ENCODE data around the gene CHRNE.

- TF ChIP-seq ZNF462 (CRISPR knock-in tag; IDR thresholded peaks at IDR 0.05) = no peak
- no peak for TF ChIP-seq POLR2AphosphoS5 (IDR thresholded peaks at IDR 0.05; ENCODE audit: low read depth)
- TF ChIP-seq CTCF (conservative IDR thresholded peaks at IDR 0.05; ENCODE audit: low read depth in 2 of 2) = no peak
Observed at GRCh38 chr17:4859816-4860625, 42.9 kb downstream of the CHRNE start.
